ENCODE data around the gene PRIMA1.
"Not testable (repeated sequence)": the region's sequence is repeated elsewhere in the genome, so short reads cannot be mapped to it uniquely, and the experiment has no call there.

PRIMA1 gene

DNA sequence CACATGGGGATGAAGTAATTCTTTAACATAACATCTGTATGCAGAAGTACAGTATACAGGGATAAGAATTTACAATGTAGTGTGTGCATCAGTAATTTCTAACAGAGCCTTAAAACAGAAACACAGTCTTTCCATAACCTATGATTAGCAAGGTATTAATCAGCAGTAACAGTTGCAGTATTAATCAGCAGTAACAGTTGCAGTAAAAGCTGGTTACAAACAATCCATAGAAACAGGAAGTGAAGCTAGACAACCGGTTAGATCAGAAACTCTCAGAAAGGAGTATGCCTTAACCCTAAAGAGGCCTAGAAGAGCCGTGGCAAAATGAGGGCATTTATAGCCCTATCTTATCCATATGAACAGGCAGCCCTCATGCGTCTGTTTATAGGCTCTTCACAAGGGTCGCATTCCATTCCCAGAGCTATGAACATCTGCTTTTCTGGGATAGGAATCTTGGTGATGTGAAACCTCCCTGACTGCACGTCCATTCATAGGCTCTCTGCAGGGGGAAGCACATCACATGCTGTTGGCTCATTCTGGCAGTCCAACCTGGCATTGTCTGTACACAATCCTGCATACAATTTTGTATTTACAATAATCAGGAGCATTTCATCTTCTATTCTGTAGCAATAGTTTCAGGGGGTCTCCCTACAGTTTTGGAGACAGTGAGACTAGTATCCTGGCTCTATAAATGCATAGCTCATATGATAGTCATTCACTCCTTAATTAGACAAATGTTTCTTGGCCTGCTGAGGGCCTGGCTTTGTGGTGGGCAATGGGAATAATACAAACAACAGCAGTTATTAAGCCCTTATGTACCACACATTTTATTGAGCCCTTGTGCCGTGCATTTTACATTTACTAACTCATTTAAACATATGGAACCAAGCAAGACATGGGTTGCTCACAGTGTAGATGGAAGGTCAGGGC, 21.5 kb upstream of the PRIMA1 start:
- DNase-seq; H3K4me3 ChIP-seq (ENCODE audit: control insufficient read depth in 1 of 7, extremely low read depth in 1 of 7, insufficient read depth in 4 of 7, low read depth in 2 of 7, low read length in 6 of 7); H3K27me3 ChIP-seq (replicated peaks in 2 of 5; ENCODE audit: control insufficient read depth in 4 of 5, insufficient read depth in 5 of 5, low read length in 4 of 5); H3K27ac ChIP-seq (ENCODE audit: insufficient read depth in 1 of 2, low read depth in 1 of 2, low read length in 2 of 2, poor library complexity in 1 of 2, severe bottlenecking in 2 of 2); H3K36me3 ChIP-seq (ENCODE audit: control insufficient read depth in 4 of 4, insufficient read depth in 4 of 4, low read length in 3 of 4); H3K4me1 ChIP-seq (ENCODE audit: control extremely low read depth in 1 of 4, control insufficient read depth in 4 of 4, insufficient read depth in 4 of 4, low read length in 3 of 4); CTCF ChIA-PET; POLR2A ChIA-PET: not testable (repeated sequence)
- WGBS (ENCODE audit: insufficient coverage): 43% methylated on average over 1 of the region's 6 CpGs
- peaks cover 0 to 23% (median 5%) of the 10 kb centered on the region in 5 experiments for H3K9me3 ChIP-seq (ENCODE audit: control extremely low read depth in 1 of 5, control insufficient read depth in 4 of 5, insufficient read depth in 2 of 5, low read depth in 1 of 5, low read length in 4 of 5)

DNA sequence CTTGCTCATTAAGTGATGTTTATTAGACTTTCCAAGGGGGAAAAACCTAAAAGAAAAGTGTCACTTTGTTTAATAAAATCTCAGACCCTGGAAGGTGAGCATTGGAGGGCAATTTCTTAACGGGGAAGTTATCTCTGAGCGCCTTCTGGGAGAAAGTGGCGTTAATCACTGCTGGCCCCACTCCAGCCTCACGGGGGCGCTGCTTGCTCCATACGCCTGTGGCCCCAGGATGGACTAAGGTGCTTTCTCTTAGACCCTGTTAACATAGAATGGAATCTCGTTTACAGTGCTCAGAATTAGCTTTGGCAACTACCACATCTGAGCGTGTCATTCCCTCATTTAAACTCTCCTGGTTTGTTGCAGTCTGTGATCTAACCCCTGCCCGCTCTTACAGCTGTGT, 16.4 kb upstream of the PRIMA1 start:
- CTCF ChIA-PET: no interaction called here
- Histone ChIP-seq H3K27ac (ENCODE audit: insufficient read depth in 1 of 2, low read depth in 1 of 2, low read length in 2 of 2, poor library complexity in 1 of 2, severe bottlenecking in 2 of 2) (no peak overlapping the region), H3K36me3 (ENCODE audit: control insufficient read depth in 4 of 4, insufficient read depth in 4 of 4, low read length in 3 of 4) (no peaks in the 10 kb centered on the region), H3K9me3 (ENCODE audit: control extremely low read depth in 1 of 5, control insufficient read depth in 4 of 5, insufficient read depth in 2 of 5, low read depth in 1 of 5, low read length in 4 of 5) (peaks cover 0 to 6% (median 0%) of the 10 kb centered on the region in 5 experiments), H3K4me3 (ENCODE audit: control insufficient read depth in 1 of 7, extremely low read depth in 1 of 7, insufficient read depth in 4 of 7, low read depth in 2 of 7, low read length in 6 of 7) (no peak overlapping the region), H3K27me3 (replicated peaks in 2 of 5; ENCODE audit: control insufficient read depth in 4 of 5, insufficient read depth in 5 of 5, low read length in 4 of 5) (peaks cover 0 to 11% (median 6%) of the 10 kb centered on the region in 5 experiments), H3K4me1 (ENCODE audit: control extremely low read depth in 1 of 4, control insufficient read depth in 4 of 4, insufficient read depth in 4 of 4, low read length in 3 of 4) (no peaks in the 10 kb centered on the region)
- WGBS (ENCODE audit: insufficient coverage): 64% methylated on average over 9 of the region's 9 CpGs
- no peak for DNase-seq
- POLR2A ChIA-PET: no interaction called here

DNA sequence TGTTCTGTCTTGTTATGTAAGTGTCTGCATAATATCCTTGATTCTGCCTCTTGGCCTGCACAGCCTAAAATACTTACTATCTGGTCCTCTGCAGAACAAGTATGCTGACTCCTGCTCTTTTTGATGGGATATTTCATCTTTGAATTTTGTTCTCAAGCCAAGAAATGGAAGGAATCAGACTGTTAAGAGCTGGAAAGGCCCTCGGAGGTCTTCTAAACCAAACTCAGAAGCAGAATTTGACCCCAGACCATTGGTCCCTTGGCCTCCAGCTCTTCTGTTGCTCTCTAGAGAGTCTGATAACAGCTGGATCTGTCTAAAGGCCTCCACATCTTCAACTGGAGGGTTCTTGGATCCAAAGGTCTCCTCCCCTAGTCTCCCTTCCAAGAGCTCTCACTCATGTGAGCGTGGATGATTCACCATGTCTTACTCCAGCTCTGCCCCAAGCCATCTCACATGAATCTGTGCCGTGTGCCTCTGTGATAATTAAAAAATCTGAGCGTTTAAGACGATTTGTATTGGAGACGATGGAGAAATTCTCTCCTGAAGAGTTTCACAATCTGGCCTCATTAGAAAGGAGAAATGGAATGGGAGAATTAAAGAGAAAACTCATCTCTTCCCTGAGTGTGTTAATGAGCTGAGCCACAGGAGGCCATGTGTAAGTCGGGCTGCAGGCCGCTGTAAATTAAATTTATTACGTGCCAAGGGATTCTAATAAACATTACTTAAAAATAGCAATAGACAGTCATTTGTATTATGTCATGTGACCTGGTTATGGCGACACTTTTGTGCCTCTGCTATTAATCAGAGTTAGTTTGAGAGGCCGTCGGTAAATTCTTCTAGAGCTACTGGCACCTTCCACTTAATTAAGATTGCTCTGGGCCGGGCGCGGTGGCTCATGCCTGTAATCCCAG, 15.4 kb upstream of the PRIMA1 start:
- WGBS (ENCODE audit: insufficient coverage): 98% methylated on average over 9 of the region's 15 CpGs
- CTCF ChIA-PET: no interaction called here

DNA sequence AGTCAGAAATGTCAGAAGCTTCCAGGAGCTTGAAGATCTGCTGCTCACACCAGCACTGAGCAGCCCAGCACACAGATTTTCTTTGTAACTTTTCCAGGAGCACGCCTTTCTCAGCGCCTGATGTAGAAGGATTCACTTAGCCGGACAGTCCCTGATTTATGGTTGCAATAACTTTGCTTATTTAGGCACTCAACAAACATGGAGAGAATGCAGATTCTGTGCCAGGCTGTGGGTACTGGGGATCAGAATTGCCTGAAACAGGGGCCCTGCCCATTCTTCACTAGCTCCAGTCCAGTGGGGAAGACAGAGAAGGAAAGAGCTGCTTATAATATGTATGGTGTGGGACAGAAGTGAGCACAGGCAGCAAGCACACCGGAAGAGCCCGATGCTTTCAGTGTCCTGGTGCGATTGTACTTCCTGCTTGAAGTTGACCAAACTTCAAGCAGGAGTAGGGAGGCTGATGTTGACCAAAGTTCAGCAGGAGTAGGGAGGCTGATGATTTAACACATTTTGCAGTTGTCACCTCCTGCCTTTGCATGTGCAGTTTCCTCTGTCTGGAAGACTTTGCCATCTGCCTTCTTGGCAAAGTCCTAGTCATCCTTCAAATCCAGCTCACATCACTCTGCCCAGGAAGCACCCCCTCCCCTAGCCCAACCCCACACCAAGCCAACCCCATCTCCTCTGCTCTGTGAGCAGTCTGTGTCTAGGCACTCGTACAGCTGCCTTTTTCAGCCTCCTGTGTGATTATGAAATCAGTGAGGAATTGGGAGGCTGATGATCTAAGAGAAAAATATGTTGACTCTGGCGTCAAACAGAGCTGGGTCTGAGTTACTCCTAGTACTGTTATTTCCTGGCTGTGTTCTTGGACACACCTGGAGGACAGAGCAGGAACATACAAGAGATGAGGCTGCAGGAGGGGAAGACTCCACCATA, 12.0 kb upstream of the PRIMA1 start:
- CTCF ChIA-PET: no interaction called here
- DNase-seq: no peak
- Histone ChIP-seq H3K4me1 (ENCODE audit: control extremely low read depth in 1 of 4, control insufficient read depth in 4 of 4, insufficient read depth in 4 of 4, low read length in 3 of 4) (no peaks in the 10 kb centered on the region), H3K9me3 (ENCODE audit: control extremely low read depth in 1 of 5, control insufficient read depth in 4 of 5, insufficient read depth in 2 of 5, low read depth in 1 of 5, low read length in 4 of 5) (peaks cover 0 to 4% (median 0%) of the 10 kb centered on the region in 5 experiments), H3K36me3 (ENCODE audit: control insufficient read depth in 4 of 4, insufficient read depth in 4 of 4, low read length in 3 of 4) (no peaks in the 10 kb centered on the region), H3K4me3 (ENCODE audit: control insufficient read depth in 1 of 7, extremely low read depth in 1 of 7, insufficient read depth in 4 of 7, low read depth in 2 of 7, low read length in 6 of 7) (no peak overlapping the region), H3K27me3 (replicated peaks in 2 of 5; ENCODE audit: control insufficient read depth in 4 of 5, insufficient read depth in 5 of 5, low read length in 4 of 5) (peaks cover 0 to 24% (median 9%) of the 10 kb centered on the region in 5 experiments), H3K27ac (ENCODE audit: insufficient read depth in 1 of 2, low read depth in 1 of 2, low read length in 2 of 2, poor library complexity in 1 of 2, severe bottlenecking in 2 of 2) (no peak overlapping the region)
- POLR2A ChIA-PET: no interaction called here
- WGBS (ENCODE audit: insufficient coverage): 95% methylated on average over 8 of the region's 8 CpGs

More for the DNA sequence above, 15.4 kb upstream of the PRIMA1 start:
- H3K36me3 ChIP-seq (ENCODE audit: control insufficient read depth in 4 of 4, insufficient read depth in 4 of 4, low read length in 3 of 4): no peaks in the 10 kb centered on the region
- POLR2A ChIA-PET: no interaction called here
- H3K4me3 ChIP-seq (ENCODE audit: control insufficient read depth in 1 of 7, extremely low read depth in 1 of 7, insufficient read depth in 4 of 7, low read depth in 2 of 7, low read length in 6 of 7): no peak overlapping the region
- no peaks in the 10 kb centered on the region for H3K4me1 ChIP-seq (ENCODE audit: control extremely low read depth in 1 of 4, control insufficient read depth in 4 of 4, insufficient read depth in 4 of 4, low read length in 3 of 4)
- DNase-seq: no peak
- peaks cover 0 to 4% (median 0%) of the 10 kb centered on the region in 5 experiments for H3K9me3 ChIP-seq (ENCODE audit: control extremely low read depth in 1 of 5, control insufficient read depth in 4 of 5, insufficient read depth in 2 of 5, low read depth in 1 of 5, low read length in 4 of 5)
- no peak overlapping the region for H3K27ac ChIP-seq (ENCODE audit: insufficient read depth in 1 of 2, low read depth in 1 of 2, low read length in 2 of 2, poor library complexity in 1 of 2, severe bottlenecking in 2 of 2)
- peaks cover 0 to 15% (median 9%) of the 10 kb centered on the region in 5 experiments for H3K27me3 ChIP-seq (replicated peaks in 2 of 5; ENCODE audit: control insufficient read depth in 4 of 5, insufficient read depth in 5 of 5, low read length in 4 of 5)

- H3K9me3 ChIP-seq (ENCODE audit: control extremely low read depth in 1 of 5, control insufficient read depth in 4 of 5, insufficient read depth in 2 of 5, low read depth in 1 of 5, low read length in 4 of 5): peaks cover 0 to 4% (median 0%) of the 10 kb centered on the region in 5 experiments
- CTCF ChIA-PET: no interaction called here
- H3K27ac ChIP-seq (ENCODE audit: insufficient read depth in 1 of 2, low read depth in 1 of 2, low read length in 2 of 2, poor library complexity in 1 of 2, severe bottlenecking in 2 of 2): no peak overlapping the region
- H3K4me3 ChIP-seq (ENCODE audit: control insufficient read depth in 1 of 7, extremely low read depth in 1 of 7, insufficient read depth in 4 of 7, low read depth in 2 of 7, low read length in 6 of 7): no peak overlapping the region
- no peaks in the 10 kb centered on the region for H3K36me3 ChIP-seq (ENCODE audit: control insufficient read depth in 4 of 4, insufficient read depth in 4 of 4, low read length in 3 of 4)
- 100% methylated on average over 3 of the region's 4 CpGs for WGBS (ENCODE audit: insufficient coverage)
- POLR2A ChIA-PET: no interaction called here
- H3K27me3 ChIP-seq (replicated peaks in 2 of 5; ENCODE audit: control insufficient read depth in 4 of 5, insufficient read depth in 5 of 5, low read length in 4 of 5): peaks cover 0 to 21% (median 9%) of the 10 kb centered on the region in 5 experiments
- DNase-seq: no peak
- H3K4me1 ChIP-seq (ENCODE audit: control extremely low read depth in 1 of 4, control insufficient read depth in 4 of 4, insufficient read depth in 4 of 4, low read length in 3 of 4): no peaks in the 10 kb centered on the region
Measured at GRCh38 chr14:93799617-93799988, 11.3 kb upstream of the PRIMA1 start.

DNA sequence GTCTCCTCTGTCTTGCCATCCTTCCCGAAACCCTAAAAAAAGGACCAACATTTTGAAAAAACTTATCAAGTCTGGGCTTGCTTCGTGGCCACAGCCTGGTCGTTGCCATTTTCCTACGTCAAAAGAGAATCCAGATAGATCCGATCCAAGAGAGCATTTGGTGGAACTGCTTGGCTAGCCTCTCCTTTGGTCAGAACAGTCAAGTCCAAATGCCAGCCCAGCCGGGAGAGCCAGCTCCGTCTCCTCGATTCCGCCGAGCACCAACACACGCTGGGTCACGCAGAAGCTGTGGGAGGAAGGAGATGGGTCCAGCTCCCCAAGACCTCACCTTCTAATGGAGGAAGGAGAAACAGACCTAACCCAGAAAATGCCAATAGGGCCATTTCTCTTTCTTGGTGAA, 9.3 kb upstream of the PRIMA1 start:
- Histone ChIP-seq H3K4me1 (ENCODE audit: control extremely low read depth in 1 of 4, control insufficient read depth in 4 of 4, insufficient read depth in 4 of 4, low read length in 3 of 4) (no peaks in the 10 kb centered on the region), H3K36me3 (ENCODE audit: control insufficient read depth in 4 of 4, insufficient read depth in 4 of 4, low read length in 3 of 4) (no peaks in the 10 kb centered on the region), H3K27ac (ENCODE audit: insufficient read depth in 1 of 2, low read depth in 1 of 2, low read length in 2 of 2, poor library complexity in 1 of 2, severe bottlenecking in 2 of 2) (no peak overlapping the region), H3K9me3 (ENCODE audit: control extremely low read depth in 1 of 5, control insufficient read depth in 4 of 5, insufficient read depth in 2 of 5, low read depth in 1 of 5, low read length in 4 of 5) (peaks cover 0 to 5% (median 0%) of the 10 kb centered on the region in 5 experiments), H3K4me3 (ENCODE audit: control insufficient read depth in 1 of 7, extremely low read depth in 1 of 7, insufficient read depth in 4 of 7, low read depth in 2 of 7, low read length in 6 of 7) (no peak overlapping the region), H3K27me3 (replicated peaks in 2 of 5; ENCODE audit: control insufficient read depth in 4 of 5, insufficient read depth in 5 of 5, low read length in 4 of 5) (peaks cover 0 to 31% (median 9%) of the 10 kb centered on the region in 5 experiments)
- DNase-seq: no peak
- ChIA-PET POLR2A (no interaction called here), CTCF (interaction anchor here (1.6 kb wide), 1 partner anchor 12 kb away, joined by 4 read pairs; no protein-coding TSS in a partner anchor)
- WGBS (ENCODE audit: insufficient coverage): 97% methylated on average over 5 of the region's 12 CpGs

Measured in common myeloid progenitor, CD34-positive (primary cell).